Common myeloid progenitor, CD34-positive (primary cell): ENCODE measurements around the gene ETHE1.

Experiments
- CTCF ChIA-PET: fragments of 350-600 bp; sonication (Branson Sonifier 250); formaldehyde crosslinking; loops from one replicate; lab custom pipeline; 2021; ENCODE audit warnings: antibody characterized with exemption; lab: Charles Lee
- POLR2A ChIA-PET: fragments of 350-600 bp; sonication (Branson Sonifier 250); formaldehyde crosslinking; loops from one replicate; lab custom pipeline; 2021; ENCODE audit warnings: antibody characterized with exemption; lab: Charles Lee
- DNase-seq, 3 donors: peaks; one replicate each; pipeline versions ENCODE4 v3.0.0 to v3.0.0-alpha.2; 2013
- H3K27ac ChIP-seq, 2 experiments: 1 replicate in 1 of 2; 2 replicates in 1 of 2; pipeline ENCODE4 v1.7.0; 2013; ENCODE audit warnings: inconsistent platforms in 2 of 2, low read length in 2 of 2, mild to moderate bottlenecking in 2 of 2, low read depth in 1 of 2, moderate library complexity in 1 of 2; ENCODE audit not compliant: severe bottlenecking in 2 of 2, insufficient read depth in 1 of 2, poor library complexity in 1 of 2
- H3K27me3 ChIP-seq, 5 experiments: replicated peaks in 2 of 5; 1 replicate in 3 of 5; 2 replicates in 2 of 5; pipeline versions ENCODE4 v1.6.1 to v1.7.0; 2013; ENCODE audit warnings: low read length in 4 of 5, mild to moderate bottlenecking in 2 of 5, moderate library complexity in 2 of 5, inconsistent platforms in 1 of 5; ENCODE audit not compliant: insufficient read depth in 5 of 5, control insufficient read depth in 4 of 5
- H3K36me3 ChIP-seq, 4 experiments: 1 replicate in 2 of 4; 2 replicates in 2 of 4; pipeline versions ENCODE4 v1.6.1 to v1.7.0; 2013; ENCODE audit warnings: low read length in 3 of 4, control low read depth in 1 of 4, mild to moderate bottlenecking in 1 of 4; ENCODE audit not compliant: control insufficient read depth in 4 of 4, insufficient read depth in 4 of 4
- H3K4me1 ChIP-seq, 4 experiments: 1 replicate in 3 of 4; 2 replicates in 1 of 4; pipeline versions ENCODE4 v1.6.1 to v1.7.1; 2013; ENCODE audit warnings: low read length in 3 of 4, mild to moderate bottlenecking in 3 of 4, control low read depth in 1 of 4, inconsistent platforms in 1 of 4, moderate library complexity in 1 of 4; ENCODE audit not compliant: control insufficient read depth in 4 of 4, insufficient read depth in 4 of 4; ENCODE audit errors: control extremely low read depth in 1 of 4
- H3K4me3 ChIP-seq, 7 experiments: 1 replicate in 4 of 7; 2 replicates in 3 of 7; pipeline versions ENCODE4 v1.5.1 to v1.7.0; 2013; ENCODE audit warnings: mild to moderate bottlenecking in 7 of 7, low read length in 6 of 7, moderate library complexity in 6 of 7, inconsistent platforms in 2 of 7, low read depth in 2 of 7, control low read depth in 1 of 7; ENCODE audit not compliant: insufficient read depth in 4 of 7, control insufficient read depth in 1 of 7; ENCODE audit errors: extremely low read depth in 1 of 7
- H3K9me3 ChIP-seq, 5 experiments: 1 replicate in 4 of 5; 2 replicates in 1 of 5; pipeline versions ENCODE4 v1.6.1 to v1.7.1; 2013; ENCODE audit warnings: low read length in 4 of 5, mild to moderate bottlenecking in 2 of 5, inconsistent platforms in 1 of 5, low read depth in 1 of 5, moderate library complexity in 1 of 5; ENCODE audit not compliant: control insufficient read depth in 4 of 5, insufficient read depth in 2 of 5; ENCODE audit errors: control extremely low read depth in 1 of 5
- WGBS: methylation state at CpG from one replicate; pipeline ENCODE4 v1.1.5; 2013; ENCODE audit not compliant: insufficient coverage; 5-methylcytosine and 5-hydroxymethylcytosine counted together

ETHE1 gene

DNA sequence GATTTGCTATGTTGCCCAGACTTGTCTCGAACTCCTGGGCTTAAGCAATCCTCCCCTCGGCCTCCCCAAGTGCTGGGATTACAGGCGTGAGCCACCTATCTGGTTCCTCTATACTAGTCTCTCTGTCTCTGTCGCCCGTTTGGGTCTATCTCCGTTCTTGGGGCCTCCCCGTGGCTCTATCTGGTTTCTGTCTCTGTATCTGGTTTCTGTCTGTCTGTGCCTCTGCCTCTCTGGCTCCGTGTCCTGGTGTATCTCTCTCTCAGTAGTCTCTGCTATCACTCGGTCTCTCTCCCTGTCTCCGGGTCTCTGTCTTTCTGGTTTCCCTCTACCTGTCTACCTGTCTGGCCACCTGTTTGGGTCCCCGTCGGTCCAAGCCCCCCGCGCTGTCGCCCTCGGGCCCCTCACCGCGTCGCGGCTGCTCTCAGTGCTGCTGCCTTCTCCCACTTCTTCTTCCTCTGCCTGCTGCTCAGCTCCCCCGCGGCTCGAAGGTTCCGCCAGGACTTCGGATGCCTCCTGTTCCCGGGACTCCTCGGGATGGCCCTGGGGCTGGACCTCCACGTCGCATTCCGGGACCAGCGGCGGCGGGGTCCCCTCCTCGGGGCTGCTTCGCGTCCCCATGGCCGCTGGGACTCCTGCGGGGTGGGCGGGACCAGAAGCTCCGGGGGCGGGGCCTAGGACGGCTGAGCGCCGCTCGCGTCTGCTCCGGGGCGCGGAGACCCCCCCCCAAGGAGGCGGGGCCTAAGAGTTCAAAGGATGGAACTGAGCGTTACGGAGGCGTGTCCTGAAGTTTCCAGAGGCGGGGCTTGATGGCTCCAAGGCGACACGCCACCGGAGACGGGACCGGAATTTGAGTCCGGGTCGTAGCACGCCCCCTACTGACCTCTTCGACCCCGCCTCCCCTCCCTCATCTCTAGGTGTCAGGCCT, 23.2 kb downstream of the ETHE1 start:
- ChIA-PET POLR2A (interaction anchor here (0.7 to 1.4 kb wide), 2 partner anchors 40 to 94 kb away, joined by 3 to 6 read pairs; no protein-coding TSS in a partner anchor), CTCF (interaction anchor here (0.6 to 1.5 kb wide), 7 partner anchors 15 to 75 kb away, joined by 3 to 6 read pairs (median 3); no protein-coding TSS in a partner anchor)
- Histone ChIP-seq H3K36me3 (peaks cover 1 to 20% (median 13%) of the 10 kb centered on the region in 4 experiments), H3K9me3 (no peaks in the 10 kb centered on the region), H3K4me3 (peak overlapping the region; percentile 70 to 93 (median 85)), H3K27me3 (no peaks in the 10 kb centered on the region), H3K4me1 (peaks cover 0 to 24% (median 20%) of the 10 kb centered on the region in 4 experiments), H3K27ac (peak overlapping the region in 1 of 2 experiments; percentile 79)
- peak; percentile 94 to 97 (median 95) for DNase-seq
- WGBS, result 2% methylated on average over 59 of the region's 64 CpGs

DNA sequence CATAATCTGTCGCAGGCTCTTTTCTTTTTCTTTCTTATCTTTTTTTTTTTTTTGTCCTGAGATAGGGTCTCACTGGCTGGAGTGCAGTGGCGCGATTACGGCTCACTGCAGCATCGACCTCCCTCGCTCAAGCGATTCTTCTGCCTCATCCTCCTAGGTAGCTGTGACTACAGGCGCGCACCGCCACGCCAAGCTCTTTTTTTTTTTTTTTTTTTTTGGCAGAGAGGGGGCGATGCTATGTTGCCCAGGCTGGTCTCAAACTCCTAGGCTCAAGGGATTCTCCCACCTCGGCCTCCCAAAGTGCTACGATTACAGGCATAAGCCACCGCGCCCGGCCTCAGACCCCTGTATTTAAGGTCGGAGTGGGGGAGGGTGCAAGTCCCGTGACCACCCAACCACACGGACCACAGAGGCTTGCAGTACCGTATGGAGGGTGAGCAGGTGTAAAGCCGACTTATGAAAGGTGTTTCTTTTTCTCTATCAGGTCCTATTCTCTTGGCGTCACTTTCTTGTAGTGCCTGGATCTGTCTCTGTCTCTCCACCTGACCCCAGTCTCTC, 24.5 kb downstream of the ETHE1 start:
- 98% methylated on average over 15 of the region's 23 CpGs for WGBS
- Histone ChIP-seq H3K27ac (no peak overlapping the region), H3K4me3 (no peak overlapping the region), H3K36me3 (peaks cover 0 to 16% (median 9%) of the 10 kb centered on the region in 4 experiments), H3K27me3 (no peaks in the 10 kb centered on the region), H3K9me3 (no peaks in the 10 kb centered on the region), H3K4me1 (peaks cover 0 to 24% (median 20%) of the 10 kb centered on the region in 4 experiments)
- ChIA-PET CTCF (no interaction called here), POLR2A (no interaction called here)
- DNase-seq, result no peak

DNA sequence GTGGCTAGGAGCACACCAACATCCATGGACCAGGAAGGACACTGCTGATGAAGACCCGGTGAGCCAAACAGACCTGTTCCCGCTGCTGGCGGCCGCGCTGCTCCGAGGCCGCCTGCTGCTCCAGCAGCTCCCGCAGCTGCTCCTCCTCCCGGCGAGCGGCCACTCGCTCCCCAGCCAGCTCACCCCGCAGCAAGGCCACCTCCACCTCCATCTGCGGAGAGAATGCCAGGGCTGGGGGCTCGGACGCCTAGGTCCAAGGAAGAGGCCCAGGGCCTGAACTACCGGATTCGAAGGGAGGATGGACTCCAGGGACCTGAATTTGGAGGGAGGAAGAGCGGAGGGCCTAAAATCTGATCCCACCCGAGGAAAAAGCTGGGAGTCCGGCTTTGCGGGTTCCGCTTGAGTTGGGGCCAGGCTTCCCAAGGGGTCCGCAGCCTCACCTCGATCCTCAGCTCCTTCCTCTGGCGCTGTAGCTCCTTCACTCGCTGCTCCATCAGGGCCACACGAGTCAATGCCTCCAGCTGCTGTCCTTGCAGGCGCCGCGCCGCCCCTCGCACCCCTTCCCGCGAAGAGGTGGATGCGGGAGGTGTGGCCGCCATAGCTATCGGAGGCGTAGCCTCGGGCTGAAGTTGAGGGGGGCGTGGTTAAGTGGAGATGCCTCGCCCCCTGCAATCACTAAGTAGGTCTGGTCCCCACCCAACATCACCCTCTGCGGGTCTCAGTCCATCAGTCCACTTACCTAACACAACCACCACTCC, 25.2 kb downstream of the ETHE1 start:
- H3K27me3 ChIP-seq, result no peaks in the 10 kb centered on the region
- POLR2A ChIA-PET, result no interaction called here
- H3K9me3 ChIP-seq, result no peaks in the 10 kb centered on the region
- H3K27ac ChIP-seq, result no peak overlapping the region
- DNase-seq, result no peak
- peaks cover 0 to 22% (median 12%) of the 10 kb centered on the region in 4 experiments for H3K36me3 ChIP-seq
- peaks cover 0 to 24% (median 20%) of the 10 kb centered on the region in 4 experiments for H3K4me1 ChIP-seq
- H3K4me3 ChIP-seq, result no peak overlapping the region
- CTCF ChIA-PET, result no interaction called here
- WGBS, result 97% methylated on average over 33 of the region's 43 CpGs

DNA sequence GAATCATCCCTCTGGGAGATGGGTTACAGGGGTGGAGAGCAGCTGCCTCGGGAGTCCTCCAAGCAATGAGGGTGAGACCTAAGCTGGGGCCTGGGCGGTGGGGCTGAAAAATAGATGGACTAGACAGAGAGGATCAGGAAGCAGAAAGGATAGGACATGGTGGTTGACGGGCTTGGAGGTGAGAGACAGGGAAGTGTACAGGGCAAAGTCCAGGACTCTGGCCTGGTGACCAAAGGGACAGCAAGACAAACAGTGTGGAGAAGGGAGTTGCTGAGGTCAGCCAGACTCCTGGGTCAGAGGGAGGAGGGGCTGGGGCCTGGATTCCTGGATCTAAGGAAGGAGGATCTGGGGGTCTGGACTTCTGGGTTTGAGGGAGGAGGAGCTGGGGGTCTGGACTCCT, 28.0 kb downstream of the ETHE1 start:
- CTCF ChIA-PET, result interaction anchor here (0.7 to 1.6 kb wide), 3 partner anchors 9 to 52 kb away, joined by 3 to 4 read pairs (median 4); no protein-coding TSS in a partner anchor
- Histone ChIP-seq H3K27ac (no peak overlapping the region), H3K4me3 (no peak overlapping the region), H3K9me3 (no peaks in the 10 kb centered on the region), H3K36me3 (peaks cover 0 to 36% (median 11%) of the 10 kb centered on the region in 4 experiments), H3K4me1 (peaks cover 0 to 12% (median 9%) of the 10 kb centered on the region in 4 experiments), H3K27me3 (no peaks in the 10 kb centered on the region)
- WGBS, result 97% methylated on average over 3 of the region's 3 CpGs
- POLR2A ChIA-PET, result no interaction called here
- no peak for DNase-seq

DNA sequence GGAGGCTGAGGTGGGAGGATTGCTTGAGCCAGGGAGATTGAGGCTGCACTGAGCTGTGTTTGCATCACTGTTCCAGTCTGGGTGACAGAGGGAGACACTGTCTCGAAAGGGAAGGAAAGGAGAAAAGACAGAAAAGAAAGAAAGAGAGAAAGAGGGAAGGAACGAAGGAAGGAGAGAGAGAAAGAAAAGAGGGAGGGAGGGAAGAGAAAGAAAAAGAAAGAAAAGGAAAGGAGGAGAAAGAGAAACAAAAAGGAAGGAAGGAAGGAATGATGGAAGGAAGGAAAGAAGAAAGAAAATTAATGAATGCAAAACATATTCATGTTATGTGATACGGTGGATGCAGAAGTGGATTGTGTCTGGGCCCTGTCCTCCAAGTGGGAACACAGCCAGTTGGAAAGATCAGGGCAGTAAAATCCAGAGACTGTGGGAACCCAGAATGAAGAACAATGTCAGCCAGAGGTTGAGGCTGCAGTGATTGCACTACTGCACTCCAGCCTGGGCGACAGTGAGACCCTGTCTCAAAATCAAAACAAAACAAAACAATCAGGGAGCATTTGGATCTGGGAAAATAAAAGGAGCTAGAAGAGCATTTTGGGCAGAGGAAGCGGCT, 28.7 kb downstream of the ETHE1 start:
- POLR2A ChIA-PET, result no interaction called here
- Histone ChIP-seq H3K27me3 (no peaks in the 10 kb centered on the region), H3K9me3 (no peaks in the 10 kb centered on the region), H3K4me3 (no peak overlapping the region), H3K4me1 (peaks cover 0 to 8% (median 5%) of the 10 kb centered on the region in 4 experiments), H3K27ac (no peak overlapping the region), H3K36me3 (peaks cover 0 to 37% (median 11%) of the 10 kb centered on the region in 4 experiments)
- CTCF ChIA-PET, result interaction anchor here (0.7 to 1.6 kb wide), 4 partner anchors 9 to 52 kb away, joined by 3 to 4 read pairs (median 4); no protein-coding TSS in a partner anchor
- WGBS, result 95% methylated on average over 4 of the region's 5 CpGs
- no peak for DNase-seq

DNA sequence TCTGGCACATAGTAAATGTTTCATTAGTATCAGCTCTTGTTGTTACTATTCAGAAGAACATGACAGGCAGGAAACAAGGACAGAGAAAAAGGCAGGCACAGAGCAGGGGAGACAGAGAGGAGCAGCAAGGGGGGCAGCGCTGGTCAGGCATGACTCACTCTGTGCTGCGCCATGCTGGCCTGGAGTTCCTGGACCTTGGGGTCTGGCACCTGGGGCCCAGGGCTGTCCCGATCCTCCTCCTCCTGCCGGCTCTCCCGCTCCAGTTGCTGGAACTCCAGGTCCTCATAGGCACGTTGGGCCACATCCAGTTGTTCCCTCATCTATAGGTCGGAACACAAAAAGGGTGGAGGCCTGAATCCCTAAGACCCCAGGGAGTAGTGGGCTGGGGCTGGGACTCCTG, 30.0 kb downstream of the ETHE1 start:
- WGBS, result 95% methylated on average over 7 of the region's 7 CpGs
- Histone ChIP-seq H3K36me3 (peaks cover 0 to 38% (median 11%) of the 10 kb centered on the region in 4 experiments), H3K4me3 (no peak overlapping the region), H3K9me3 (no peaks in the 10 kb centered on the region), H3K27me3 (no peaks in the 10 kb centered on the region), H3K4me1 (no peaks in the 10 kb centered on the region), H3K27ac (no peak overlapping the region)
- ChIA-PET CTCF (interaction anchor here (0.6 to 1.9 kb wide), 3 partner anchors 34 to 1057 kb away, joined by 3 to 4 read pairs (median 3); no protein-coding TSS in a partner anchor), POLR2A (no interaction called here)
- DNase-seq, result no peak
